GM13976 (cell line): Measurements from ENCODE around the gene KCNA5.

ENCODE experiments used
- DNase-seq: peaks from one replicate; pipeline ENCODE4 v3.0.0; 2012; ENCODE audit warnings: low spot score
- CTCF ChIP-seq: IDR thresholded peaks from 2 replicates; pipeline ENCODE4 v1.5.1; 2012; ENCODE audit warnings: borderline replicate concordance, mild to moderate bottlenecking; ENCODE audit not compliant: insufficient read depth; ENCODE audit errors: extremely low read depth, missing control alignments, control extremely low read depth
- in situ Hi-C: fragments of 300-500 bp; cut with MboI; formaldehyde crosslinking; loops from one replicate; pipeline ENCODE4 v1.12.0; 2022; ENCODE audit warnings: low sequenced_read_pairs, mixed read lengths, inconsistent platforms; ENCODE audit not compliant: unreplicated experiment

The KCNA5 gene

GRCh38 chr12:5032821-5033220 lies 10.9 kb upstream of the KCNA5 start:
- in situ Hi-C loops, result no loop called here
- TF ChIP-seq CTCF, result no peak
- no peak for DNase-seq

- in situ Hi-C loops, result no loop called here
- no peak for TF ChIP-seq CTCF
- no peak for DNase-seq
These were observed 9.8 kb upstream of the KCNA5 start for GRCh38 chr12:5033883-5034282.

GRCh38 chr12:5034603-5035002 lies 9.1 kb upstream of the KCNA5 start:
- in situ Hi-C loops, result no loop called here
- DNase-seq, result no peak
- no peak for TF ChIP-seq CTCF

GRCh38 chr12:5035618-5036017 lies 8.1 kb upstream of the KCNA5 start:
- TF ChIP-seq CTCF, result no peak
- no peak for DNase-seq
- in situ Hi-C loops, result no loop called here

GRCh38 chr12:5036031-5036430 lies 7.6 kb upstream of the KCNA5 start:
- TF ChIP-seq CTCF, result no peak
- no peak for DNase-seq
- in situ Hi-C loops, result no loop called here

GRCh38 chr12:5037795-5038357 lies 5.8 kb upstream of the KCNA5 start:
- TF ChIP-seq CTCF, result no peak
- DNase-seq, result no peak
- in situ Hi-C loops, result no loop called here
